Neuronal stem cell (in vitro differentiated cells): Measurements from ENCODE around the gene ETV5.
A peak's percentile ranks its signal among the peaks of the same experiment; 100 is the strongest.

Source experiments
- DNase-seq: peaks from one replicate; pipeline ENCODE4 v3.0.0-alpha.2; 2013; ENCODE audit warnings: low spot score
- H2AFZ ChIP-seq: one replicate; pipeline ENCODE4 v1.6.1; 2013; ENCODE audit warnings: mild to moderate bottlenecking, low read length, inconsistent platforms
- H2AK5ac ChIP-seq: 2 replicates; pipeline ENCODE4 v1.6.1; 2013; ENCODE audit warnings: low read depth, mild to moderate bottlenecking, inconsistent platforms, low read length, moderate library complexity, mixed read lengths
- H2BK120ac ChIP-seq: 2 replicates; pipeline ENCODE4 v1.6.1; 2013; ENCODE audit warnings: low read depth, mild to moderate bottlenecking, inconsistent platforms, low read length, moderate library complexity, mixed read lengths
- H2BK12ac ChIP-seq: one replicate; pipeline ENCODE4 v1.6.1; 2013; ENCODE audit warnings: low read length, inconsistent platforms
- H2BK15ac ChIP-seq: 2 replicates; pipeline ENCODE4 v1.6.1; 2013; ENCODE audit warnings: mild to moderate bottlenecking, low read length, inconsistent platforms, mixed read lengths
- H2BK5ac ChIP-seq: one replicate; pipeline ENCODE4 v1.6.1; 2013; ENCODE audit warnings: inconsistent platforms, mild to moderate bottlenecking, low read length, moderate library complexity
- H3K14ac ChIP-seq: one replicate; pipeline ENCODE4 v1.6.1; 2013; ENCODE audit warnings: low read length, inconsistent platforms
- H3K18ac ChIP-seq: 2 replicates; pipeline ENCODE4 v1.6.1; 2013; ENCODE audit warnings: low read length, inconsistent platforms
- H3K23ac ChIP-seq: 2 replicates; pipeline ENCODE4 v1.6.1; 2013; ENCODE audit warnings: low read depth, mild to moderate bottlenecking, mixed read lengths, low read length, inconsistent platforms; ENCODE audit not compliant: poor library complexity
- H3K27ac ChIP-seq: replicated peaks from 3 replicates; pipeline ENCODE4 v1.5.1; 2013; ENCODE audit warnings: low read length, inconsistent platforms
- H3K27me3 ChIP-seq, 3 experiments: 2 replicates each; pipeline ENCODE4 v1.6.1; 2013; ENCODE audit warnings: low read length in 3 of 3, mild to moderate bottlenecking in 2 of 3, inconsistent platforms in 1 of 3, low read depth in 1 of 3, mixed read lengths in 1 of 3, moderate library complexity in 1 of 3; ENCODE audit not compliant: control insufficient read depth in 3 of 3, insufficient read depth in 3 of 3
- H3K36me3 ChIP-seq, 2 donors: replicated peaks in 1 of 2; 2 replicates each; pipeline ENCODE4 v1.6.1; 2013; ENCODE audit warnings: low read length in 2 of 2; ENCODE audit not compliant: control insufficient read depth in 2 of 2, insufficient read depth in 2 of 2
- H3K4ac ChIP-seq: 2 replicates; pipeline ENCODE4 v1.6.1; 2013; ENCODE audit warnings: inconsistent platforms, mild to moderate bottlenecking, low read length, moderate library complexity
- H3K4me1 ChIP-seq, 2 donors: 1 replicate in 1 of 2; 2 replicates in 1 of 2; pipeline ENCODE4 v1.6.1; 2013; ENCODE audit warnings: low read length in 2 of 2, low read depth in 1 of 2; ENCODE audit not compliant: control insufficient read depth in 2 of 2, insufficient read depth in 1 of 2
- H3K4me2 ChIP-seq: one replicate; pipeline ENCODE4 v1.6.1; 2013; ENCODE audit warnings: mild to moderate bottlenecking, low read length, inconsistent platforms; ENCODE audit not compliant: insufficient read depth, poor library complexity, severe bottlenecking
- H3K4me3 ChIP-seq, 2 donors: 2 replicates each; pipeline ENCODE4 v1.5.1; 2013; ENCODE audit warnings: low read length in 2 of 2, mild to moderate bottlenecking in 2 of 2, inconsistent platforms in 1 of 2, moderate library complexity in 1 of 2
- H3K79me1 ChIP-seq: one replicate; pipeline ENCODE4 v1.6.1; 2013; ENCODE audit warnings: low read depth, mild to moderate bottlenecking, inconsistent platforms, low read length, moderate library complexity
- H3K9ac ChIP-seq: one replicate; pipeline ENCODE4 v1.6.1; 2013; ENCODE audit warnings: mild to moderate bottlenecking, low read depth, low read length, inconsistent platforms; ENCODE audit not compliant: poor library complexity
- H3K9me3 ChIP-seq, 2 donors: replicated peaks in 1 of 2; 2 replicates each; pipeline versions ENCODE3 to v1.6.1; 2013; ENCODE audit warnings: low read length in 2 of 2, mild to moderate bottlenecking in 2 of 2, inconsistent platforms in 1 of 2, low read depth in 1 of 2, mixed read lengths in 1 of 2, moderate library complexity in 1 of 2; ENCODE audit not compliant: control insufficient read depth in 2 of 2, insufficient read depth in 1 of 2
- H4K8ac ChIP-seq: one replicate; pipeline ENCODE4 v1.6.1; 2013; ENCODE audit warnings: low read depth, mild to moderate bottlenecking, inconsistent platforms, low read length, moderate library complexity
- H4K91ac ChIP-seq: one replicate; pipeline ENCODE4 v1.6.1; 2013; ENCODE audit warnings: low read length, low read depth, mild to moderate bottlenecking, inconsistent platforms; ENCODE audit not compliant: poor library complexity
- WGBS, 2 donors: extraction: QIAGEN DNeasy Blood & Tissue Kit; methylation state at CpG; one replicate each; pipeline ENCODE4 v1.1.7; 2013; ENCODE audit warnings: missing lambda C conversion rate in 2 of 2, mixed read lengths in 1 of 2; ENCODE audit not compliant: insufficient read length in 2 of 2, insufficient replicate concordance in 1 of 2; ENCODE audit errors: extremely low coverage in 2 of 2; 5-methylcytosine and 5-hydroxymethylcytosine counted together

ETV5 gene

GRCh38 chr3:186110975-186111974, 2.4 kb upstream of the ETV5 start:
- H2BK120ac ChIP-seq, result no peak overlapping the region
- no peak overlapping the region for H4K8ac ChIP-seq
- H2BK15ac ChIP-seq, result no peak overlapping the region
- no peaks in the 10 kb centered on the region for H3K36me3 ChIP-seq
- no peak overlapping the region for H2AFZ ChIP-seq
- no peak overlapping the region for H3K4me3 ChIP-seq
- H3K9me3 ChIP-seq, result no peaks in the 10 kb centered on the region
- H2BK12ac ChIP-seq, result no peak overlapping the region
- H3K4ac ChIP-seq, result no peak overlapping the region
- no peak overlapping the region for H3K27ac ChIP-seq
- H3K4me1 ChIP-seq, result peaks cover 6 to 9% of the 10 kb centered on the region in 2 donors
- H2BK5ac ChIP-seq, result no peak overlapping the region
- no peak overlapping the region for H3K23ac ChIP-seq
- no peak for DNase-seq
- no peak overlapping the region for H3K4me2 ChIP-seq
- peaks cover 0 to 54% (median 9%) of the 10 kb centered on the region in 3 experiments for H3K27me3 ChIP-seq
- H2AK5ac ChIP-seq, result no peak overlapping the region
- no peak overlapping the region for H4K91ac ChIP-seq
- H3K14ac ChIP-seq, result no peak overlapping the region
- no peak overlapping the region for H3K9ac ChIP-seq
- H3K18ac ChIP-seq, result no peak overlapping the region
- WGBS, 2 donors, result no CpG with 5 or more reads among the region's 12 CpGs
- H3K79me1 ChIP-seq, result no peaks in the 10 kb centered on the region

GRCh38 chr3:186109897-186110803, 1.3 kb upstream of the ETV5 start:
- Histone ChIP-seq H3K14ac (no peak overlapping the region), H3K4ac (no peak overlapping the region), H3K9me3 (no peaks in the 10 kb centered on the region), H4K8ac (no peak overlapping the region), H3K4me1 (peaks cover 10 to 13% of the 10 kb centered on the region in 2 donors), H3K9ac (no peak overlapping the region), H2BK12ac (no peak overlapping the region), H3K4me2 (peak overlapping the region; percentile 52), H2AK5ac (no peak overlapping the region), H4K91ac (peak overlapping the region; percentile 40), H3K4me3 (peak overlapping the region; percentile 71 to 74), H3K79me1 (no peaks in the 10 kb centered on the region), H2BK120ac (no peak overlapping the region), H2AFZ (peak overlapping the region; percentile 98), H2BK15ac (no peak overlapping the region), H3K18ac (peak overlapping the region; percentile 73), H2BK5ac (peak overlapping the region; percentile 55), H3K27ac (peak overlapping the region; percentile 81), H3K27me3 (peaks cover 0 to 43% (median 9%) of the 10 kb centered on the region in 3 experiments), H3K36me3 (peaks cover 0 to 4% of the 10 kb centered on the region in 2 donors), H3K23ac (no peak overlapping the region)
- no peak for DNase-seq
- WGBS, 2 donors, result no CpG with 5 or more reads among the region's 35 CpGs

GRCh38 chr3:186108106-186108940, 566 bp downstream of the ETV5 start:
- DNase-seq, result peak; percentile 78
- Histone ChIP-seq H3K36me3 (peaks cover 0 to 20% of the 10 kb centered on the region in 2 donors), H2BK120ac (peak overlapping the region; percentile 30), H3K18ac (peak overlapping the region; percentile 98), H4K8ac (no peak overlapping the region), H3K9ac (peak overlapping the region; percentile 99), H3K4me1 (peaks cover 19 to 20% of the 10 kb centered on the region in 2 donors), H2BK12ac (peak overlapping the region; percentile 79), H2AFZ (peak overlapping the region; percentile 93), H3K27me3 (peaks cover 0 to 29% (median 9%) of the 10 kb centered on the region in 3 experiments), H4K91ac (no peak overlapping the region), H3K23ac (peak overlapping the region; percentile 70), H3K4me2 (peak overlapping the region; percentile 40), H3K14ac (peak overlapping the region; percentile 71), H2AK5ac (peak overlapping the region; percentile 64), H3K4ac (no peak overlapping the region), H3K9me3 (no peaks in the 10 kb centered on the region), H3K27ac (peak overlapping the region; percentile 90), H2BK15ac (peak overlapping the region; percentile 79), H3K4me3 (peak overlapping the region; percentile 86 to 96), H3K79me1 (no peaks in the 10 kb centered on the region), H2BK5ac (peak overlapping the region; percentile 97)
- no CpG with 5 or more reads among the region's 69 CpGs for WGBS, 2 donors
